Measurements from ENCODE around the gene CD55. TPM values are rescaled to one million over a fixed set of nuclear protein-coding genes. Genes with fewer than 3 reads are reported as not detected.

The CD55 gene
- total and polyA plus RNA-seq, 2 of the 8 experiments (the other 6 are each of a cell fraction or from before 2014, with no cell fraction given) = 20.1 to 22.8 TPM

DNA sequence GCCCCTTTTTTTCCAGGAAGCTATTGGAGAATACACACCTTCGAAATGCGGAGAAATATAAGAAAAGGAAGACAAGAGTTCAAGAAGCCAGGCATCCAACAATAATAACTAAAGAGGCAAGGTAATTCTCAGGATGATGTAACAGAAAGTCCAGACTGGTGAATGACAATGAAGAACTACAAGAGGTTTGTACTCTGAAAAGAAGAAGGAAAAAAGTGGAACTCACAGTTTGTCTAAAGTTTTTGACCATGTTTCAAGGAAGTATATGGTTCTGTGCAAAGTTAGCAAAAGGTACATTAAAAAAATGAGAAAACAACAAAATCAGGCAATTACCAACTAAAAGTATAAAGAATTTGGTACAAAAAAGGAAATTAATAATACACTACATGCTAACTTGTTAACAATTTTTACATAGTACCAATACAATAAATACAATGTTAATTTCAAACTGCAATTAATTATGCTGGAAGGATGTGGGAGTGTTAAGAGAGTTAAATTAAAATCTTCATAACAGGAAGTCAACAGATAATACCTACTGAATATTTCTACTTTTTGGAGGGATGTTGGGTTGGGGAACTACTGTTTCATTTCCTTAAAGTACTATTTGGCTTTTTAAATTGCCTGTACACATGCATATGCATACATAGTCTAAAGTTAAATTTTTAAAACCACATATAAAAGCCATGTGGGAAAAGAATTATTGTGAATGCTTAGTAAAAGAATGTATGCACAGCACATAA lies 12.9 kb upstream of the CD55 start:
- Histone ChIP-seq H3K14ac (ENCODE audit: insufficient read length) (no peak overlapping the region), H3K4me2 (ENCODE audit: insufficient read depth in 1 of 2, low read depth in 2 of 2, low read length in 2 of 2) (no peak overlapping the region), H3K27me3 (replicated peaks in 1 of 4; ENCODE audit: control insufficient read depth in 3 of 4, extremely low read depth in 1 of 4, insufficient read depth in 3 of 4, low read length in 3 of 4) (no peaks in the 10 kb centered on the region), H2BK12ac (ENCODE audit: low read depth, low read length) (no peak overlapping the region), H2BK15ac (ENCODE audit: low read length) (no peak overlapping the region), H3K4me1 (replicated peaks in 1 of 4; ENCODE audit: control insufficient read depth in 3 of 4, insufficient read depth in 4 of 4, low read length in 3 of 4) (peaks cover 2 to 8% (median 4%) of the 10 kb centered on the region in 4 experiments; a peak in 5 of 7 replicates), H3K4me3 (ENCODE audit: extremely low read depth in 1 of 4, insufficient read depth in 2 of 4, low read depth in 3 of 4, low read length in 4 of 4) (no peak overlapping the region), H2AFZ (ENCODE audit: low read length) (no peak overlapping the region), H3K56ac (replicated peaks; ENCODE audit: insufficient read length, low read depth, low read length) (no peak overlapping the region), H3K79me1 (ENCODE audit: low read depth, low read length) (no peaks in the 10 kb centered on the region), H3K9me3 (ENCODE audit: insufficient read depth in 2 of 2, low read depth in 1 of 2, low read length in 1 of 2) (no peaks in the 10 kb centered on the region), H3K36me3 (ENCODE audit: control insufficient read depth in 2 of 4, insufficient read depth in 4 of 4, low read length in 3 of 4) (no peaks in the 10 kb centered on the region), H4K91ac (replicated peaks; ENCODE audit: insufficient read length, low read length) (no peak overlapping the region), H3K18ac (ENCODE audit: extremely low read depth, low read length) (no peak overlapping the region), H4K5ac (ENCODE audit: insufficient read length, low read depth, low read length) (no peak overlapping the region), H4K8ac (ENCODE audit: extremely low read depth, insufficient read depth, low read length) (no peak overlapping the region), H2BK20ac (ENCODE audit: low read length) (no peak overlapping the region), H3K4ac (replicated peaks; ENCODE audit: insufficient read length, low read depth, low read length) (no peak overlapping the region), H2BK5ac (ENCODE audit: low read depth, low read length) (no peak overlapping the region), H3K23me2 (ENCODE audit: low read depth, low read length) (no peaks in the 10 kb centered on the region), H3K79me2 (ENCODE audit: control insufficient read depth in 1 of 2, insufficient read depth in 2 of 2, low read length in 2 of 2) (no peaks in the 10 kb centered on the region), H3K9ac (replicated peaks in 1 of 4; ENCODE audit: extremely low read depth in 1 of 4, low read depth in 3 of 4, low read length in 3 of 4) (no peak overlapping the region), H2AK5ac (ENCODE audit: low read depth, low read length) (no peak overlapping the region), H2BK120ac (replicated peaks; ENCODE audit: low read depth, low read length) (no peak overlapping the region), H4K20me1 (replicated peaks in 1 of 2; ENCODE audit: control insufficient read depth in 1 of 2, insufficient read depth in 2 of 2, low read length in 2 of 2) (no peaks in the 10 kb centered on the region), H3K27ac (ENCODE audit: low read depth, low read length) (no peak overlapping the region), H3K23ac (ENCODE audit: insufficient read length) (no peak overlapping the region)
- DNase-seq (ENCODE audit: low read depth in 1 of 2, low spot score in 2 of 2) = no peak
- CTCF ChIA-PET (ENCODE audit: partially characterized antibody) = interaction anchor here (1.3 kb wide), 1 partner anchor 49 kb away, joined by 3 read pairs; no protein-coding TSS in a partner anchor
- FAIRE-seq = no peak
- POLR2A ChIA-PET (ENCODE audit: partially characterized antibody) = interaction anchor here (1.4 kb wide), 1 partner anchor 13 kb away, joined by 9 read pairs; the partner anchor contains the start of gene CD55
- WGBS, 2 experiments (ENCODE audit: extremely low coverage in 1 of 2, insufficient coverage in 1 of 2, insufficient read length in 1 of 2, insufficient replicate concordance in 2 of 2, low coverage in 1 of 2, low lambda C conversion rate in 2 of 2, missing lambda C conversion rate in 1 of 2) = 90% methylated on average over 2 of the region's 2 CpGs; no CpG with 5 or more reads in 1 of the 2 experiments
- TF ChIP-seq BACH1 (IDR thresholded peaks at IDR 0.05; ENCODE audit: low read length) (no peak), ASH2L (IDR thresholded peaks at IDR 0.05; ENCODE audit: low read length) (no peak), RAD21 (IDR thresholded peaks at IDR 0.05 in 1 of 2, conservative IDR thresholded peaks at IDR 0.05 in 1 of 2; ENCODE audit: low read depth in 2 of 2, low read length in 2 of 2) (no peak), HDAC6 (IDR thresholded peaks at IDR 0.05; ENCODE audit: low read depth, low read length) (no peak), TCF12 (IDR thresholded peaks at IDR 0.05; ENCODE audit: low read depth, low read length) (no peak), TAF7 (optimal IDR thresholded peaks at IDR 0.05; ENCODE audit: borderline replicate concordance, low read depth, low read length) (no peak)
- TF ChIP-seq, protein P1, sequence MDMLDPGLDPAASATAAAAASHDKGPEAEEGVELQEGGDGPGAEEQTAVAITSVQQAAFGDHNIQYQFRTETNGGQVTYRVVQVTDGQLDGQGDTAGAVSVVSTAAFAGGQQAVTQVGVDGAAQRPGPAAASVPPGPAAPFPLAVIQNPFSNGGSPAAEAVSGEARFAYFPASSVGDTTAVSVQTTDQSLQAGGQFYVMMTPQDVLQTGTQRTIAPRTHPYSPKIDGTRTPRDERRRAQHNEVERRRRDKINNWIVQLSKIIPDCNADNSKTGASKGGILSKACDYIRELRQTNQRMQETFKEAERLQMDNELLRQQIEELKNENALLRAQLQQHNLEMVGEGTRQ (IDR thresholded peaks at IDR 0.05; ENCODE audit: low read length) = no peak
